CD14-positive monocyte (primary cell): ENCODE measurements around the gene MEAF6. TPM values are rescaled to one million over a fixed set of nuclear protein-coding genes. Genes with fewer than 3 reads are reported as not detected.
"Not testable (repeated sequence)": the region's sequence is repeated elsewhere in the genome, so short reads cannot be mapped to it uniquely, and the experiment has no call there.

Experiments
- DNase-seq, 3 donors: peaks; one replicate each; pipeline ENCODE4 v3.0.0-alpha.2; 2011 to 2022
- H2AFZ ChIP-seq: 2 replicates; pipeline ENCODE4 v1.6.0; 2012; ENCODE audit warnings: mild to moderate bottlenecking, low read depth, low read length, inconsistent platforms; ENCODE audit not compliant: insufficient read depth, poor library complexity, severe bottlenecking
- H3K27ac ChIP-seq, 2 donors: 1 replicate in 1 of 2; 2 replicates in 1 of 2; pipeline ENCODE4 v1.5.1; 2012 to 2013; ENCODE audit warnings: low read length in 2 of 2, control low read depth in 1 of 2, inconsistent platforms in 1 of 2, low read depth in 1 of 2, mild to moderate bottlenecking in 1 of 2
- H3K27me3 ChIP-seq, 2 donors: one replicate each; pipeline versions ENCODE4 v1.6.0 to v1.6.1; 2011 to 2013; ENCODE audit warnings: low read length in 2 of 2; ENCODE audit not compliant: control insufficient read depth in 2 of 2, insufficient read depth in 2 of 2
- H3K36me3 ChIP-seq, 2 donors: replicated peaks in 1 of 2; 1 replicate in 1 of 2; 2 replicates in 1 of 2; pipeline versions ENCODE4 v1.5.1 to v1.6.1; 2012 to 2013; ENCODE audit warnings: low read length in 2 of 2, control low read depth in 1 of 2, inconsistent platforms in 1 of 2, mild to moderate bottlenecking in 1 of 2; ENCODE audit not compliant: insufficient read depth in 2 of 2, control insufficient read depth in 1 of 2
- H3K4me1 ChIP-seq, 2 donors: 1 replicate in 1 of 2; 2 replicates in 1 of 2; pipeline versions ENCODE4 v1.5.1 to v1.6.1; 2012 to 2013; ENCODE audit warnings: low read length in 2 of 2, control low read depth in 1 of 2, inconsistent platforms in 1 of 2, mild to moderate bottlenecking in 1 of 2, moderate library complexity in 1 of 2; ENCODE audit not compliant: insufficient read depth in 2 of 2, control insufficient read depth in 1 of 2
- H3K4me2 ChIP-seq: replicated peaks from 2 replicates; pipeline ENCODE3; 2012; ENCODE audit warnings: low read length, moderate library complexity, mild to moderate bottlenecking; ENCODE audit not compliant: poor library complexity, severe bottlenecking; ENCODE audit errors: extremely low read depth
- H3K4me3 ChIP-seq, 3 experiments: fragments of 200-600 bp in 1 of 3; sonication (generic) in 1 of 3; replicated peaks in 1 of 3; 1 replicate in 2 of 3; 2 replicates in 1 of 3; pipeline ENCODE4 v1.5.1; 2011 to 2013; ENCODE audit warnings: low read length in 3 of 3, mild to moderate bottlenecking in 3 of 3, control low read depth in 2 of 3, low read depth in 2 of 3, inconsistent platforms in 1 of 3, moderate library complexity in 1 of 3
- H3K79me2 ChIP-seq: 2 replicates; pipeline ENCODE4 v1.6.0; 2012; ENCODE audit warnings: mild to moderate bottlenecking, control low read depth, inconsistent platforms, low read length, moderate library complexity; ENCODE audit not compliant: insufficient read depth
- H3K9ac ChIP-seq: 2 replicates; pipeline ENCODE4 v1.6.0; 2017; ENCODE audit warnings: low read length, mild to moderate bottlenecking; ENCODE audit not compliant: insufficient read depth, poor library complexity, severe bottlenecking
- H3K9me3 ChIP-seq, 2 donors: replicated peaks in 1 of 2; 1 replicate in 1 of 2; 2 replicates in 1 of 2; pipeline versions ENCODE4 v1.5.1 to v1.6.1; 2012 to 2013; ENCODE audit warnings: low read length in 2 of 2, control low read depth in 1 of 2; ENCODE audit not compliant: control insufficient read depth in 1 of 2, insufficient read depth in 1 of 2
- H4K20me1 ChIP-seq: 2 replicates; pipeline ENCODE4 v1.6.0; 2012; ENCODE audit warnings: mild to moderate bottlenecking, low read length, control low read depth, moderate library complexity; ENCODE audit not compliant: insufficient read depth
- H3K27ac Mint-ChIP-seq, 7 donors: one replicate each; pipeline ENCODE4 v1.8.0; 2020; ENCODE audit warnings: mild to moderate bottlenecking in 7 of 7, mixed read lengths in 7 of 7, moderate library complexity in 6 of 7, inconsistent platforms in 2 of 7
- H3K27me3 Mint-ChIP-seq, 3 donors: one replicate each; pipeline ENCODE4 v1.8.0; 2021 to 2022; ENCODE audit warnings: low read depth in 3 of 3, mild to moderate bottlenecking in 3 of 3, mixed read lengths in 3 of 3, moderate library complexity in 3 of 3, inconsistent platforms in 1 of 3
- H3K36me3 Mint-ChIP-seq, 2 donors: one replicate each; pipeline ENCODE4 v1.8.0; 2020; ENCODE audit warnings: mixed read lengths in 2 of 2, inconsistent platforms in 1 of 2, mild to moderate bottlenecking in 1 of 2
- H3K4me1 Mint-ChIP-seq: one replicate; pipeline ENCODE4 v1.8.0; 2020; ENCODE audit warnings: mild to moderate bottlenecking, mixed read lengths
- H3K4me3 Mint-ChIP-seq, 2 donors: one replicate each; pipeline ENCODE4 v1.8.0; 2020; ENCODE audit warnings: mild to moderate bottlenecking in 2 of 2, mixed read lengths in 2 of 2, moderate library complexity in 1 of 2
- H3K9me3 Mint-ChIP-seq, 7 donors: one replicate each; pipeline ENCODE4 v1.8.0; 2020 to 2022; ENCODE audit warnings: mixed read lengths in 7 of 7, mild to moderate bottlenecking in 6 of 7, moderate library complexity in 6 of 7, inconsistent platforms in 2 of 7
- WGBS: methylation state at CpG from one replicate; pipeline ENCODE4 v1.1.5; 2013; ENCODE audit warnings: missing lambda C conversion rate; ENCODE audit not compliant: insufficient coverage; 5-methylcytosine and 5-hydroxymethylcytosine counted together
- intact Hi-C, 2 donors: fragments of 100-400 bp; cut with micrococcal nuclease; formaldehyde crosslinking; loops; one replicate each; pipeline versions ENCODE4 v1.15.0 to v1.15.1; 2023
- polyA plus RNA-seq, 3 donors: library from polyadenylated mRNA; depleted of rRNA in 1 of 3; unstranded in 2 of 3; stranded (reverse) in 1 of 3; fragments of 300-500 nt in 2 of 3; fragments of >200 nt in 1 of 3; fragmentation: Illumina TruSeq in 2 of 3; gene quantifications; 1 replicate in 2 of 3; 2 replicates in 1 of 3; pipeline ENCODE4 v1.2.3, GENCODE V29; 2012 to 2021
- TF ChIP-seq, protein P1 (sequence below): fragments of 200-600 bp; IDR thresholded peaks from one replicate; pipeline ENCODE4 v1.8.0; 2022; ENCODE audit warnings: antibody characterized with exemption, mild to moderate bottlenecking

Gene MEAF6
- polyA plus RNA-seq, 3 donors = 56.7 to 99.8 (median 79.2) TPM

DNA sequence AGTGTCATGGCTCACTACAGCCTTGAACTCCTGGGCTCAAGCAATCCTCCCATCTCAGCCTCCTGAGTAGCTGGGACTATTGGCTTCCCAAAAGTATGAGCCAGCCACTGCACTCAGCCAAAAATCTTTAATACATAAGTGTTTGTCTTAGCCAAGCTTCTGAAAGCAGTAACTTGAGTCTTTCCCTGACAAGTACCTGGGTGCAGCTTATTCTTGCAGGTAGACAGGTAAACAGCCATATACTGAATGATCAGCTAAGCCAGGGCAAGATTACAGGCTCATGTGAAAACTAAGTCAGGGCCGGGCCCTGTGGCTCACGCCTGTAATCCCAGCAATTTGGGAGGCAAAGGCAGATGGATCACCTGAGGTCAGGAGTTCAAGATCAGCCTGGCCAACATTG, 7.8 kb downstream of the MEAF6 start:
- Histone ChIP-seq H2AFZ (no peak overlapping the region), H3K9me3 (no peaks in the 10 kb centered on the region), H3K36me3 (peaks cover 47 to 85% of the 10 kb centered on the region in 2 donors), H3K4me3 (no peak overlapping the region), H3K27me3 (no peaks in the 10 kb centered on the region), H3K27ac (no peak overlapping the region), H3K79me2 (peaks cover 2% of the 10 kb centered on the region), H3K4me1 (no peaks in the 10 kb centered on the region), H3K4me2 (no peak overlapping the region), H4K20me1 (peaks cover 4% of the 10 kb centered on the region), H3K9ac (no peak overlapping the region)
- Mint-ChIP-seq H3K4me3 (no peak overlapping the region), H3K27me3 (peaks cover 0 to 3% (median 0%) of the 10 kb centered on the region in 3 donors), H3K27ac (no peak overlapping the region), H3K4me1 (peaks cover 7% of the 10 kb centered on the region), H3K36me3 (peaks cover 58 to 86% of the 10 kb centered on the region in 2 donors), H3K9me3 (no peaks in the 10 kb centered on the region)
- TF ChIP-seq, protein P1, sequence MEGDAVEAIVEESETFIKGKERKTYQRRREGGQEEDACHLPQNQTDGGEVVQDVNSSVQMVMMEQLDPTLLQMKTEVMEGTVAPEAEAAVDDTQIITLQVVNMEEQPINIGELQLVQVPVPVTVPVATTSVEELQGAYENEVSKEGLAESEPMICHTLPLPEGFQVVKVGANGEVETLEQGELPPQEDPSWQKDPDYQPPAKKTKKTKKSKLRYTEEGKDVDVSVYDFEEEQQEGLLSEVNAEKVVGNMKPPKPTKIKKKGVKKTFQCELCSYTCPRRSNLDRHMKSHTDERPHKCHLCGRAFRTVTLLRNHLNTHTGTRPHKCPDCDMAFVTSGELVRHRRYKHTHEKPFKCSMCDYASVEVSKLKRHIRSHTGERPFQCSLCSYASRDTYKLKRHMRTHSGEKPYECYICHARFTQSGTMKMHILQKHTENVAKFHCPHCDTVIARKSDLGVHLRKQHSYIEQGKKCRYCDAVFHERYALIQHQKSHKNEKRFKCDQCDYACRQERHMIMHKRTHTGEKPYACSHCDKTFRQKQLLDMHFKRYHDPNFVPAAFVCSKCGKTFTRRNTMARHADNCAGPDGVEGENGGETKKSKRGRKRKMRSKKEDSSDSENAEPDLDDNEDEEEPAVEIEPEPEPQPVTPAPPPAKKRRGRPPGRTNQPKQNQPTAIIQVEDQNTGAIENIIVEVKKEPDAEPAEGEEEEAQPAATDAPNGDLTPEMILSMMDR = no peak
- WGBS = no CpG with 5 or more reads among the region's 2 CpGs
- intact Hi-C loops = no loop called here
- DNase-seq = no peak

DNA sequence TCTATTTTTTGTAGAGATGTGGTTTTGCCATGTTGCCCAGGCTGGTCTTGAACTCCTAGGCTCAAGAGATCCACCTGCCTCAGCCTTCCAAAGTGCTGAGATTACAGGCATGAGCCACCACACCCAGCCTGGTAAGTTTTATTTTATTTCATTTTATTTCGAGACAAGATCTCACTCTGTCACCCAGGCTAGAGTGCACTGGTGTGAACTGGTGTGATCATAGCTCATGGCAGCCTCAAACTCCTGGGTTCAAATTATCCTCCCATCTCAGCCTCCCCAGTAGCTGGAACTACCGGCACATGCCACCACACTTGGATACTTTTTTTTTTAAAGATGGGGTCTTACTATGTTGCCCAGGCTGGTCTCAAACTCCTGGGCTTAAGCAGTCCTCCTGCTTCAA, 11.8 kb downstream of the MEAF6 start:
- H3K27me3 Mint-ChIP-seq, H3K4me3 ChIP-seq, DNase-seq, H3K27ac ChIP-seq, H3K9me3 Mint-ChIP-seq, H2AFZ ChIP-seq, H3K4me2 ChIP-seq, H3K9ac ChIP-seq, H4K20me1 ChIP-seq, H3K4me3 Mint-ChIP-seq, H3K4me1 ChIP-seq, H3K4me1 Mint-ChIP-seq, intact Hi-C loops, H3K27me3 ChIP-seq, H3K9me3 ChIP-seq, H3K79me2 ChIP-seq: not testable (repeated sequence)
- Mint-ChIP-seq H3K36me3 (peaks cover 66 to 90% of the 10 kb centered on the region in 2 donors), H3K27ac (peak overlapping the region in 1 of 7 donors; percentile 50)
- 100% methylated on average over 1 of the region's 2 CpGs for WGBS
- peaks cover 62 to 96% of the 10 kb centered on the region in 2 donors for H3K36me3 ChIP-seq
